HG03565 (cell line): ENCODE data around the gene GUCY1A1.

Source experiments
- ATAC-seq: cut with Tn5 transposase; IDR thresholded peaks from one replicate; pipeline ENCODE4 v1.9.1; 2021; ENCODE audit warnings: mild to moderate bottlenecking, moderate library complexity; ENCODE audit not compliant: unreplicated experiment

Gene GUCY1A1

GRCh38 chr4:155724731-155725130 is 58.1 kb downstream of the GUCY1A1 start:
- no peak for ATAC-seq

- no peak for ATAC-seq
Observed at GRCh38 chr4:155734065-155734464, 67.4 kb downstream of the GUCY1A1 start.

- ATAC-seq = no peak
Observed at GRCh38 chr4:155734951-155735350, 68.3 kb downstream of the GUCY1A1 start.

- ATAC-seq = no peak
Observed at GRCh38 chr4:155735496-155735895, 68.8 kb downstream of the GUCY1A1 start.

GRCh38 chr4:155738548-155738947 is 71.9 kb downstream of the GUCY1A1 start:
- ATAC-seq = no peak

GRCh38 chr4:155741546-155741945 is 74.9 kb downstream of the GUCY1A1 start:
- ATAC-seq = no peak

GRCh38 chr4:155742310-155743015 is 75.8 kb downstream of the GUCY1A1 start:
- ATAC-seq = no peak

GRCh38 chr4:155745984-155746383 is 79.3 kb downstream of the GUCY1A1 start:
- no peak for ATAC-seq

- no peak for ATAC-seq
Observed at GRCh38 chr4:155748039-155748438, 81.4 kb downstream of the GUCY1A1 start.

GRCh38 chr4:155749041-155749440 is 82.4 kb downstream of the GUCY1A1 start:
- ATAC-seq = no peak

- no peak for ATAC-seq
Observed at GRCh38 chr4:155751569-155751968, 84.9 kb downstream of the GUCY1A1 start.

- ATAC-seq = no peak
Observed at GRCh38 chr4:155757745-155758265, 91.2 kb downstream of the GUCY1A1 start.

- ATAC-seq = peak; percentile 96
Observed at GRCh38 chr4:155758481-155759371, 92.1 kb downstream of the GUCY1A1 start, which contains the start of gene GUCY1B1. TSS of gene GUCY1B1 (plus strand) at chr4:155759021. CDS start at chr4:155759141, 120 bp downstream.

- ATAC-seq = no peak
Observed at GRCh38 chr4:155759372-155760252, 93.0 kb downstream of the GUCY1A1 start.

- no peak for ATAC-seq
Observed at GRCh38 chr4:155761047-155761446, 94.4 kb downstream of the GUCY1A1 start.

GRCh38 chr4:155761916-155762315 is 95.3 kb downstream of the GUCY1A1 start:
- no peak for ATAC-seq

GRCh38 chr4:155762334-155762733 is 95.7 kb downstream of the GUCY1A1 start:
- no peak for ATAC-seq

GRCh38 chr4:155763551-155763950 is 96.9 kb downstream of the GUCY1A1 start:
- no peak for ATAC-seq

GRCh38 chr4:155765149-155765548 is 98.5 kb downstream of the GUCY1A1 start:
- ATAC-seq = no peak

GRCh38 chr4:155766622-155767021 is 100.0 kb downstream of the GUCY1A1 start:
- ATAC-seq = no peak

- no peak for ATAC-seq
Observed at GRCh38 chr4:155768370-155768769, 101.7 kb downstream of the GUCY1A1 start.
